ENCODE data around the gene LYPD1.

The LYPD1 gene

DNA sequence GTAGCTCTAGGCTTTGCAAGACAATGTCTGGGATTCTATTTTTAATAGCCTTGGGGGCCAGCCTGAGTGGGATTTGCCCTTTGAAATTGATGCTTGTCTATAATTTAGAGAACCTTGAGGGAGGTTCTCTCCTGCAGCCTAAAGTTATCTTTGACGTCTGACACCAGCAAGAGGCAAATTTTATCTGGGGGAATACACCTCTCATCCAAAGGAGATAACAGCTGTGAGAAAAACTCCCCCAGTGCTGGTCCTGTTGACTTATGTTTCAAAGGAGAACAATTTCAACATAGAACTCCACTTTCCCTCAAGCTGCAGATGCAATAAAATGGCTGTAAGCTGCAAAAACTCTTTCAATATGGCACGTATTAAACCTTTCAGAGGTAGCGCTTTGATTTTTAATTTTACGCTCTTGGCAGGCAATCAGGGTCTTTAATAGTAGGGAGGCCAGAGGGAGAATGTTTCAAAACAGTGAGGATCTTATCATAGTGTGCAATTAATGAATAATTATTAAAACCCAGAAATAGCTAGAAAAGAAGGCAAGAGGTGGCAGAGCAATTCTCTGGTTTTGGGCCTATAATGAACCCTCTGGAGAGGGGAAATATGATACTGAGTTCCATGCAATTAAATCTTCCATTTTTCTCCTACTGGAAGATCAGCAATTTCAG is 62.4 kb downstream of the LYPD1 start:
- no peak for TF ChIP-seq RAD21 (IDR thresholded peaks at IDR 0.05; ENCODE audit: low read depth)
- TF ChIP-seq CREB1 (IDR thresholded peaks at IDR 0.05; ENCODE audit: low read depth), result no peak
- no peak for TF ChIP-seq YY1 (IDR thresholded peaks at IDR 0.05; ENCODE audit: low read depth)
- no peak for TF ChIP-seq TAF1 (IDR thresholded peaks at IDR 0.05; ENCODE audit: low read depth)
- TF ChIP-seq, protein P1, sequence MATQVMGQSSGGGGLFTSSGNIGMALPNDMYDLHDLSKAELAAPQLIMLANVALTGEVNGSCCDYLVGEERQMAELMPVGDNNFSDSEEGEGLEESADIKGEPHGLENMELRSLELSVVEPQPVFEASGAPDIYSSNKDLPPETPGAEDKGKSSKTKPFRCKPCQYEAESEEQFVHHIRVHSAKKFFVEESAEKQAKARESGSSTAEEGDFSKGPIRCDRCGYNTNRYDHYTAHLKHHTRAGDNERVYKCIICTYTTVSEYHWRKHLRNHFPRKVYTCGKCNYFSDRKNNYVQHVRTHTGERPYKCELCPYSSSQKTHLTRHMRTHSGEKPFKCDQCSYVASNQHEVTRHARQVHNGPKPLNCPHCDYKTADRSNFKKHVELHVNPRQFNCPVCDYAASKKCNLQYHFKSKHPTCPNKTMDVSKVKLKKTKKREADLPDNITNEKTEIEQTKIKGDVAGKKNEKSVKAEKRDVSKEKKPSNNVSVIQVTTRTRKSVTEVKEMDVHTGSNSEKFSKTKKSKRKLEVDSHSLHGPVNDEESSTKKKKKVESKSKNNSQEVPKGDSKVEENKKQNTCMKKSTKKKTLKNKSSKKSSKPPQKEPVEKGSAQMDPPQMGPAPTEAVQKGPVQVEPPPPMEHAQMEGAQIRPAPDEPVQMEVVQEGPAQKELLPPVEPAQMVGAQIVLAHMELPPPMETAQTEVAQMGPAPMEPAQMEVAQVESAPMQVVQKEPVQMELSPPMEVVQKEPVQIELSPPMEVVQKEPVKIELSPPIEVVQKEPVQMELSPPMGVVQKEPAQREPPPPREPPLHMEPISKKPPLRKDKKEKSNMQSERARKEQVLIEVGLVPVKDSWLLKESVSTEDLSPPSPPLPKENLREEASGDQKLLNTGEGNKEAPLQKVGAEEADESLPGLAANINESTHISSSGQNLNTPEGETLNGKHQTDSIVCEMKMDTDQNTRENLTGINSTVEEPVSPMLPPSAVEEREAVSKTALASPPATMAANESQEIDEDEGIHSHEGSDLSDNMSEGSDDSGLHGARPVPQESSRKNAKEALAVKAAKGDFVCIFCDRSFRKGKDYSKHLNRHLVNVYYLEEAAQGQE (IDR thresholded peaks at IDR 0.05; ENCODE audit: low read depth), result no peak
- no peak for TF ChIP-seq ZBTB7A (IDR thresholded peaks at IDR 0.05; ENCODE audit: low read depth)
- TF ChIP-seq, protein P2, sequence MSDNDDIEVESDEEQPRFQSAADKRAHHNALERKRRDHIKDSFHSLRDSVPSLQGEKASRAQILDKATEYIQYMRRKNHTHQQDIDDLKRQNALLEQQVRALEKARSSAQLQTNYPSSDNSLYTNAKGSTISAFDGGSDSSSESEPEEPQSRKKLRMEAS (IDR thresholded peaks at IDR 0.05), result no peak
- TF ChIP-seq TCF12 (IDR thresholded peaks at IDR 0.05; ENCODE audit: low read depth), result no peak
- no peak for TF ChIP-seq EP300 (IDR thresholded peaks at IDR 0.05; ENCODE audit: borderline replicate concordance)

DNA sequence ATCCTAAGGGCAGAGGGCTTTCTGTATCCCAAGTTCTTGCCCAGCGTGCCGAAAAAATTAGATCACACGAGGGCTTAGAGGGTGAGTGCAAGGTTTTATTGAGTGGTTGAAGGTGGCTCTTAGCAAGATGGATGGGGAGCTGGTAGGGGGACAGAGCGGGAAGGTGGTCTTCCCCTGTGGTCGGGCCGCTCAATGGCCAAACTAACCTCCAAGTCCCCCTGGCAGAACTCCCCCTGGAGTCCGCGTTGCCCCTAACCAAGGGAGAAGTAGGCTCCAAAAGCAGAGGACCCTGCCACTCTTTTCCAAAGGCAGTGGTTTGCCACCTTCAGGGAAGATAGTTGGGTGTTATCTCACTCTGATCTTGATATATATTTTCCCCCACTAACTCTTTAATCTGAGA is 63.4 kb downstream of the LYPD1 start:
- no peak for TF ChIP-seq CREB1 (IDR thresholded peaks at IDR 0.05; ENCODE audit: low read depth)

DNA sequence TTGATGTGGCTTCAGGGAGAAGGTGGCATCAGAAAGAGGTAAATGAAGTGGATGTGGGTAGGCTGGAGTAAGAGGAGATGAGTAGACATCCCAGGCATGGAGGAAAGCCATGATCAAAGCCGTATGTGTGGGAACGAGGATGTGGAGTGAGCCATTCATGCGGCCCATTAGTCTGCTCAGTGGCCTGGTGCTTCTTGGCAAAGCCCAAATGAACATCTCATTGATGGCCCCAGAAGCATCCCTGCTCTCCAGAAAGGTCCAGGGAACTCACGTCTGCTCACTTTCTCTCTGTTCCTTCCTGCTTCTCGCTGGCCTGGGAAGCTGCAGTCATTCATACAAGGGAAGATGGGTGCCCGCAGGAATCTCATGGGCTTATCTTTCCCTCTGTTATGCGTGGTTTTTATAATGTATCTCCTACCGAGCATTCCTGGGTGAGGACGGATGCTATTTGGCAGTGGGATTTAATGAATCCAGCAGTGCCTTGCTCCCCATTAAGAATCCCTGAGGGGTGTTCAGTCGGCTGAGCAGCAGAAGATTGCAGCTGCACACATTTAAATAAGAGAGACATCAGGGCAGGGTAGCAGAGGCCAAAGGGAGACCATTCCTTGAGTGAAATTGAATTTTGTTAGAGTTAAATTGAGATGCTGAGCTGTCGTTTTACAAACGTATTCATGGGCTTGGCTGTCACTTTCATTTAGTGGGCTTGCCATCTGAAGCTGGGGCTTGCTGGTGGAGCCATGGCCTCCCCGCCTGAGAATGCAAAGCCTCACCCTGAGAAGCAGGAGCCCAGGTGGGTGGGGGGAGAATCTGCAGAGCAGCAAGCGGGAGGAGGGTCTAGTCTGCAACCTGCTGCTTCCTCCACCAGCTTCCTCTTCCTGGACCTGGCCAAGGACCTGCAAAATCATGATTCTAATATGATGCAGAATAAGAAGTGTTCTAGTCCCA is 64.5 kb downstream of the LYPD1 start:
- TF ChIP-seq FOXM1 (IDR thresholded peaks at IDR 0.05; ENCODE audit: borderline replicate concordance, low read depth), result no peak
- TF ChIP-seq EGR1 (IDR thresholded peaks at IDR 0.05), result no peak

DNA sequence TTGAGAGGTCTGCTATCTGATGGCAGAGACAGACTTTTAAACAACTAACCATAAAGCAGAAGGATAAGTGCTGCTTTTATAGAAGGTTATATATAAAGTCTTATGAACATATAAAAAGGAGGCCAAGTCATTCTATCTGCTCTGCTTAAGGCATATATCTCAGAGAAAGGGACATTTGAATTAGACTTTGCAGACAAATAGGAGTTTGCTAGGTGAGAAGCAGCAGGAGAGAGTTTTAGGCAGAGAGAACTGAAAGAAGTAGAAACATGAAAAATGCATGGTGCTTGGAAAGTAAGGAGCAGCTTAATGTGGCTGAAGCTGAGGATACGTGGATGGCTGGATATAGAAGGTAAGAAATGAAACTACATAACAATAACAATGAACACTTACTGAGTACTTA is 65.4 kb downstream of the LYPD1 start:
- no peak for TF ChIP-seq FOXM1 (IDR thresholded peaks at IDR 0.05; ENCODE audit: borderline replicate concordance, low read depth)

DNA sequence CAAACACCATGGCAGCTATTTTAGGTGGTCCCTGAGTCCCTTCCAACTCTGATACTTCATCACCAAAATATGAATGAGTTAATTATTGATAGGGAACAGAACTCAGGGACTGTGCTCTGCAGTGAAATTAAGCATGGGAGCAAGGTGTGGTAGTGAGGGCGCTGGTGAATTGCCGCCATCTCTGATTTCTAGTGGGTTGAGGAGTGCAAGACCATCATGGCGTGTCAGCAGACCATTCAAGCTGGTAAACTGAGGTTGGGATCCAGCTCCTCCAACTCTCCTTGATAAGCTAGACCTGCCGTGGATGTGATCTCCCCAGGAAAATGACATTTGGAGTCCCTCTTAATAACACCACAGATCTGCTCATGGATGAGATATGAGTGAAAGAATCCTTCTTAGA is 70.4 kb downstream of the LYPD1 start:
- TF ChIP-seq, protein P3, sequence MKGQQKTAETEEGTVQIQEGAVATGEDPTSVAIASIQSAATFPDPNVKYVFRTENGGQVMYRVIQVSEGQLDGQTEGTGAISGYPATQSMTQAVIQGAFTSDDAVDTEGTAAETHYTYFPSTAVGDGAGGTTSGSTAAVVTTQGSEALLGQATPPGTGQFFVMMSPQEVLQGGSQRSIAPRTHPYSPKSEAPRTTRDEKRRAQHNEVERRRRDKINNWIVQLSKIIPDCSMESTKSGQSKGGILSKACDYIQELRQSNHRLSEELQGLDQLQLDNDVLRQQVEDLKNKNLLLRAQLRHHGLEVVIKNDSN (IDR thresholded peaks at IDR 0.05), result no peak
- TF ChIP-seq TAF1 (IDR thresholded peaks at IDR 0.05; ENCODE audit: low read depth) (no peak), TEAD4 (IDR thresholded peaks at IDR 0.05) (no peak), TCF12 (IDR thresholded peaks at IDR 0.05; ENCODE audit: low read depth) (no peak), YY1 (IDR thresholded peaks at IDR 0.05; ENCODE audit: low read depth) (no peak), EGR1 (IDR thresholded peaks at IDR 0.05) (no peak), CREB1 (IDR thresholded peaks at IDR 0.05; ENCODE audit: low read depth) (no peak), NFIC (IDR thresholded peaks at IDR 0.05) (no peak), FOXM1 (IDR thresholded peaks at IDR 0.05; ENCODE audit: borderline replicate concordance, low read depth) (no peak), ZBTB7A (IDR thresholded peaks at IDR 0.05; ENCODE audit: low read depth) (no peak), RAD21 (IDR thresholded peaks at IDR 0.05; ENCODE audit: low read depth) (no peak)
- TF ChIP-seq, protein P1 (IDR thresholded peaks at IDR 0.05; ENCODE audit: low read depth), result no peak

DNA sequence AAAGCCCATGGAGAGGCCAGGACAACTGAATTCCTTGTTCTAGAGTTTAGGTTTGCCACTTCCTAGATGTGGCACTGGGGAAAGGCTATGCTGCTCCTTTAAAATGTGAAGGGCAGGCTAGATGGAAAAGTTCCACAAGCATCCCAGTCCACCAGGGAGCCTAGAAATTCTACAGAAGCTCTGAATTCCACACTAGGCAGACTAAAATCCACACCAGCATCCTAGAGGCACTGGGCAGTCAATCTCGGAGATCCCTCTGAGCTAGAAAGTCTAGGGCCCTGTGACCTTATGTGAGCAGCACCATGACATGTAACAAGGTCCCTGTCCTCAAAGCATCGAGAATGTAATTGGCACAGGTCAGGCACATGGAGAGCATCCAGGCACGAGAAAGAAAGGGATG is 71.5 kb downstream of the LYPD1 start:
- TF ChIP-seq RAD21 (IDR thresholded peaks at IDR 0.05; ENCODE audit: low read depth), result no peak
- TF ChIP-seq CEBPB (IDR thresholded peaks at IDR 0.05), result no peak
- TF ChIP-seq YY1 (IDR thresholded peaks at IDR 0.05; ENCODE audit: low read depth), result no peak
- no peak for TF ChIP-seq TAF1 (IDR thresholded peaks at IDR 0.05; ENCODE audit: low read depth)
- TF ChIP-seq, protein P3 (IDR thresholded peaks at IDR 0.05), result no peak
- TF ChIP-seq FOXM1 (IDR thresholded peaks at IDR 0.05; ENCODE audit: borderline replicate concordance, low read depth), result no peak
- no peak for TF ChIP-seq NFIC (IDR thresholded peaks at IDR 0.05)
- TF ChIP-seq EP300 (IDR thresholded peaks at IDR 0.05; ENCODE audit: borderline replicate concordance), result no peak
- TF ChIP-seq TEAD4 (IDR thresholded peaks at IDR 0.05), result no peak
- no peak for TF ChIP-seq CREB1 (IDR thresholded peaks at IDR 0.05; ENCODE audit: low read depth)
- no peak for TF ChIP-seq TCF12 (IDR thresholded peaks at IDR 0.05; ENCODE audit: low read depth)
- TF ChIP-seq EGR1 (IDR thresholded peaks at IDR 0.05), result no peak
- TF ChIP-seq, protein P1 (IDR thresholded peaks at IDR 0.05; ENCODE audit: low read depth), result no peak
- TF ChIP-seq, protein P2 (IDR thresholded peaks at IDR 0.05), result no peak

Measured in Ishikawa (cell line).